Measurements from ENCODE around the gene TJP3.

Gene TJP3

GRCh38 chr19:3766520-3766919 lies 58.3 kb downstream of the TJP3 start:
- Histone ChIP-seq H3K9me3 (ENCODE audit: control insufficient read depth in 1 of 2, low read length in 2 of 2) (no peaks in the 10 kb centered on the region), H3K27me3 (ENCODE audit: low read depth, low read length) (no peaks in the 10 kb centered on the region), H3K27ac (ENCODE audit: low read length) (no peak overlapping the region), H3K36me3 (ENCODE audit: control insufficient read depth in 1 of 2, insufficient read depth in 2 of 2, low read length in 2 of 2) (peaks cover 14 to 42% of the 10 kb centered on the region in 2 donors), H3K4me1 (ENCODE audit: control insufficient read depth in 1 of 2, insufficient read depth in 2 of 2, low read length in 2 of 2) (peaks cover 3 to 12% of the 10 kb centered on the region in 2 donors), H3K4me3 (ENCODE audit: low read depth in 1 of 2, low read length in 2 of 2) (no peak overlapping the region)

GRCh38 chr19:3767050-3767449 lies 58.9 kb downstream of the TJP3 start:
- Histone ChIP-seq H3K27ac (ENCODE audit: low read length) (no peak overlapping the region), H3K4me1 (ENCODE audit: control insufficient read depth in 1 of 2, insufficient read depth in 2 of 2, low read length in 2 of 2) (peaks cover 0 to 7% of the 10 kb centered on the region in 2 donors), H3K27me3 (ENCODE audit: low read depth, low read length) (no peaks in the 10 kb centered on the region), H3K4me3 (ENCODE audit: low read depth in 1 of 2, low read length in 2 of 2) (no peak overlapping the region), H3K9me3 (ENCODE audit: control insufficient read depth in 1 of 2, low read length in 2 of 2) (no peaks in the 10 kb centered on the region), H3K36me3 (ENCODE audit: control insufficient read depth in 1 of 2, insufficient read depth in 2 of 2, low read length in 2 of 2) (peaks cover 14 to 42% of the 10 kb centered on the region in 2 donors)

DNA sequence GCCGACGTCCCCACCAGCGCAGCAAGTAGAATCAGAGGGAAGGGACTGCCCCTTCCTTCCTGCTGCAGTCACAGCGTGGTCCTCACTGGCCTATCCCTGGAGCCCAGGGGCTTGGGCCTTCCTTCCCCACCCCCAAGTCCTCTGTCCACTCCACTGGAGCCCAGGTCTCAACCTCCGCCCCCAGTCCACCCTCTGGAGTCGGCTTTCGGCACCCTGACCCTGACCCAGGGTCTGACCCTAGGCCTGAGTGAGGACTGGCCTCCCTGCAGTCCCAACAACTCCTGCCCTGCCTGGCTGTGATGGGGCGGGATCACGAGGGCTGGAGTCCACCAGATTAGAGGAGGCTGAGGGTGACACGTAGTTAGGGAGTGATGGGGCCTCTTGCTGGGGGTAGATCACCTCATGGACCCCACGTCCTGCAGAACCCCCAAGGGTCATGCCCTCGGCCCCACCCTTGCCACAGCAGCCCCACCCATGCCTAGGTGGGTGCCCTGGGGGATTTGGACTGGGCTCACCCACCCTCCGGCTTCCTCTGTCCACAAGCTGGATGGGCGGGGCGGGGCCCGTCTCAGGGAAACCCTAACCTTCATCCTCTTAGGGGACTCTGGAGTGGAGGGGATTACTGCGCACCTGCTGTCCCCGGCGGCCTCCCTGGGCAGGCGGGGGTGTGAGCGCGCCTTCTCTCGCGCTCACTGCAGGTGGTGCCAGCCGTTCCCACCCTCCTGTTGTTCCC lies 60.0 kb downstream of the TJP3 start:
- Histone ChIP-seq H3K27ac (ENCODE audit: low read length) (no peak overlapping the region), H3K4me1 (ENCODE audit: control insufficient read depth in 1 of 2, insufficient read depth in 2 of 2, low read length in 2 of 2) (peaks cover 0 to 4% of the 10 kb centered on the region in 2 donors), H3K4me3 (ENCODE audit: low read depth in 1 of 2, low read length in 2 of 2) (no peak overlapping the region), H3K9me3 (ENCODE audit: control insufficient read depth in 1 of 2, low read length in 2 of 2) (no peaks in the 10 kb centered on the region), H3K27me3 (ENCODE audit: low read depth, low read length) (no peaks in the 10 kb centered on the region), H3K36me3 (ENCODE audit: control insufficient read depth in 1 of 2, insufficient read depth in 2 of 2, low read length in 2 of 2) (peaks cover 14 to 42% of the 10 kb centered on the region in 2 donors)

- peaks cover 14 to 42% of the 10 kb centered on the region in 2 donors for H3K36me3 ChIP-seq (ENCODE audit: control insufficient read depth in 1 of 2, insufficient read depth in 2 of 2, low read length in 2 of 2)
- no peaks in the 10 kb centered on the region for H3K27me3 ChIP-seq (ENCODE audit: low read depth, low read length)
- H3K4me1 ChIP-seq (ENCODE audit: control insufficient read depth in 1 of 2, insufficient read depth in 2 of 2, low read length in 2 of 2) = no peaks in the 10 kb centered on the region
- H3K9me3 ChIP-seq (ENCODE audit: control insufficient read depth in 1 of 2, low read length in 2 of 2) = no peaks in the 10 kb centered on the region
- H3K4me3 ChIP-seq (ENCODE audit: low read depth in 1 of 2, low read length in 2 of 2) = no peak overlapping the region
- H3K27ac ChIP-seq (ENCODE audit: low read length) = no peak overlapping the region
Measured at GRCh38 chr19:3768748-3769099, 60.5 kb downstream of the TJP3 start.

DNA sequence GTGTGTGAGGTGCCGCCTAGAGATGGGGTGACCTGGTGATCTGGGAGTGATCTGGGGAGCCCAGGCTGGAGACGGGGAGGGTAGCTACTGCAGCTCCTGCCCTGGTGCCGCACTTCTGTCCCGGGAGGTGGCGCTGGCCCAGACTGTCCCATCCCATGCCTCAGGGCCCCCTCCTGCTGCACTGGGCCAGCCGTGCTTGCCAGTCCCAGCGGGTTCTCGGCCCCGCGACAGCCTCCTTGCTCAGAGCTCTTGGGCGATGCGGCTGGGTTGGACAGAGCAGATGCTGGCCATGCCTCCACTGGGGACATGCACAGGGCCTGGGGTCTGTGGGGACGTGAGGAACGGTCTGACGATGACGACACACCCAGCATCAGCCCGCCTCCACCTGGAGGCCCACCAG lies 61.3 kb downstream of the TJP3 start:
- no peaks in the 10 kb centered on the region for H3K9me3 ChIP-seq (ENCODE audit: control insufficient read depth in 1 of 2, low read length in 2 of 2)
- H3K4me1 ChIP-seq (ENCODE audit: control insufficient read depth in 1 of 2, insufficient read depth in 2 of 2, low read length in 2 of 2) = no peaks in the 10 kb centered on the region
- H3K27ac ChIP-seq (ENCODE audit: low read length) = no peak overlapping the region
- H3K27me3 ChIP-seq (ENCODE audit: low read depth, low read length) = no peaks in the 10 kb centered on the region
- H3K4me3 ChIP-seq (ENCODE audit: low read depth in 1 of 2, low read length in 2 of 2) = no peak overlapping the region
- peaks cover 14 to 42% of the 10 kb centered on the region in 2 donors for H3K36me3 ChIP-seq (ENCODE audit: control insufficient read depth in 1 of 2, insufficient read depth in 2 of 2, low read length in 2 of 2)

GRCh38 chr19:3770136-3770999 lies 62.2 kb downstream of the TJP3 start:
- no peaks in the 10 kb centered on the region for H3K27me3 ChIP-seq (ENCODE audit: low read depth, low read length)
- no peaks in the 10 kb centered on the region for H3K9me3 ChIP-seq (ENCODE audit: control insufficient read depth in 1 of 2, low read length in 2 of 2)
- H3K4me3 ChIP-seq (ENCODE audit: low read depth in 1 of 2, low read length in 2 of 2) = no peak overlapping the region
- no peaks in the 10 kb centered on the region for H3K4me1 ChIP-seq (ENCODE audit: control insufficient read depth in 1 of 2, insufficient read depth in 2 of 2, low read length in 2 of 2)
- peaks cover 9 to 37% of the 10 kb centered on the region in 2 donors for H3K36me3 ChIP-seq (ENCODE audit: control insufficient read depth in 1 of 2, insufficient read depth in 2 of 2, low read length in 2 of 2)
- no peak overlapping the region for H3K27ac ChIP-seq (ENCODE audit: low read length)

- Histone ChIP-seq H3K4me1 (ENCODE audit: control insufficient read depth in 1 of 2, insufficient read depth in 2 of 2, low read length in 2 of 2) (no peaks in the 10 kb centered on the region), H3K27me3 (ENCODE audit: low read depth, low read length) (no peaks in the 10 kb centered on the region), H3K4me3 (ENCODE audit: low read depth in 1 of 2, low read length in 2 of 2) (no peak overlapping the region), H3K36me3 (ENCODE audit: control insufficient read depth in 1 of 2, insufficient read depth in 2 of 2, low read length in 2 of 2) (peaks cover 9 to 36% of the 10 kb centered on the region in 2 donors), H3K9me3 (ENCODE audit: control insufficient read depth in 1 of 2, low read length in 2 of 2) (no peaks in the 10 kb centered on the region), H3K27ac (ENCODE audit: low read length) (no peak overlapping the region)
Measured at GRCh38 chr19:3771000-3771905, 63.1 kb downstream of the TJP3 start.

DNA sequence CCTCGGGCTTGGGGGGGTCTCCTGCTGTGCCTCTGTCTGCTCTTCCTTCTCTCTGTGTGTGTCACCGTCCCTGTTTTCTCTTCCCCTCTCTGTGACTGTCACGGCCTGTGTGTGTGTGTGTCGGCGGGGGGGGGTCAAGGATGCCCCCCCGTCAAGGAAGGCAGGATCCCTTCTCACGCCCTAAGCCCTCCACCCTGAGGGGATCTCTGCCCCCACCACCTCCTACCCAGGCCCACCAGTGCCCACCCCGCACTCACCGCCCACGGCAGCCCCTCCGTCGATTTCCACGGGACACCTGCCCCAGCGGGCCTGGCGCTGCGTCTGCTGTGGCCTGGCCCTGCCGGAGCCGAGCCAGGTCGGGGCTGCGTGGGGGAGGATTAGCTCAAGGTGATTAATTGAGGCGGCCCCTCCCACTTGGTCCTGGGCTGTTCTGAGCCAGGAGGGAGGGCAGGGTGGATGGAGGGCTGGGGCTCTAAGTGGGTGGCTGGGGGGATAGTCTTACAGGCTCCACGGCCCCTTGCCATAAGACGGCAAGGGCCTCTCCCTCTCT lies 63.8 kb downstream of the TJP3 start, which contains the start of gene RAX2:
RAX2 (minus strand) TSS at position 323 of the 550 bp plus-strand sequence. CDS start 486 bp downstream, outside the sequence.
- peaks cover 6 to 28% of the 10 kb centered on the region in 2 donors for H3K36me3 ChIP-seq (ENCODE audit: control insufficient read depth in 1 of 2, insufficient read depth in 2 of 2, low read length in 2 of 2)
- H3K27ac ChIP-seq (ENCODE audit: low read length) = no peak within 1 kb of the TSS
- H3K9me3 ChIP-seq (ENCODE audit: control insufficient read depth in 1 of 2, low read length in 2 of 2) = no peaks in the 10 kb centered on the region
- no peaks in the 10 kb centered on the region for H3K27me3 ChIP-seq (ENCODE audit: low read depth, low read length)
- no peak within 1 kb of the TSS for H3K4me3 ChIP-seq (ENCODE audit: low read depth in 1 of 2, low read length in 2 of 2)
- no peaks in the 10 kb centered on the region for H3K4me1 ChIP-seq (ENCODE audit: control insufficient read depth in 1 of 2, insufficient read depth in 2 of 2, low read length in 2 of 2)

DNA sequence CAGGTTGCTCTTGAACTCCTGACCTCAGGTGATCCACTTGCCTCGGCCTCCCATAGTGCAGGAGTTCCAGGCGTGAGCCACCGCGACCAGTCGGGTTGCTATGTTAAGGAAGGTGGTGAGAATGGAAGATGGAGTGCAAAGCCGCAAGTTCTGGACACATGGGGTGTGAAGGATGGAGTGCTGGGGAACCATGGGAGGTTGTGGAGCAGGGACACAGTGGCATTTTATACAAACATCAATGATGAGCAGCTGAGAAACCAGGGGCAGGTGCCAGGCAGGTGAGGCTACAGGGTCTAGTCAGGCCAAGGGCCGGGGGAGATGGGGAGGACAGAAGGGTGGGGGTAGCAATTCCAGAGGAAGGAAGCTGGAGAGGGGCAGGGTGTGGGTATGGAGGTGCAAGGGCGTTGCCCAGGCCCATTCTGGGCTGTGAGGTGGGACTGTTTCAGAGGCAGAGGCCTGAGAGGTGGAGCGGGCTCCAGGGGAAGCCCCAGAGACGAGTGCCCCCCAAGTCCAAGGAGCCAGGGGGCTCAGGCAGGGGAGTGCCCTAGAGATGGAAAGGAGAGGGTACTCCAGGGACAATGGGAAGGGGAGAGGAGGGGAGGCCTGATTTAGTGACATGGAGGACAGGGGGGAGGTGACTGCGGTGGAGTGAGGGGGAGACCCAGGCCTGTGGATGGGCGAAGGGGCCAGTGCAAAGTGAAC lies 65.8 kb downstream of the TJP3 start:
- Histone ChIP-seq H3K27ac (ENCODE audit: low read length) (no peak overlapping the region), H3K27me3 (ENCODE audit: low read depth, low read length) (no peaks in the 10 kb centered on the region), H3K4me1 (ENCODE audit: control insufficient read depth in 1 of 2, insufficient read depth in 2 of 2, low read length in 2 of 2) (no peaks in the 10 kb centered on the region)

DNA sequence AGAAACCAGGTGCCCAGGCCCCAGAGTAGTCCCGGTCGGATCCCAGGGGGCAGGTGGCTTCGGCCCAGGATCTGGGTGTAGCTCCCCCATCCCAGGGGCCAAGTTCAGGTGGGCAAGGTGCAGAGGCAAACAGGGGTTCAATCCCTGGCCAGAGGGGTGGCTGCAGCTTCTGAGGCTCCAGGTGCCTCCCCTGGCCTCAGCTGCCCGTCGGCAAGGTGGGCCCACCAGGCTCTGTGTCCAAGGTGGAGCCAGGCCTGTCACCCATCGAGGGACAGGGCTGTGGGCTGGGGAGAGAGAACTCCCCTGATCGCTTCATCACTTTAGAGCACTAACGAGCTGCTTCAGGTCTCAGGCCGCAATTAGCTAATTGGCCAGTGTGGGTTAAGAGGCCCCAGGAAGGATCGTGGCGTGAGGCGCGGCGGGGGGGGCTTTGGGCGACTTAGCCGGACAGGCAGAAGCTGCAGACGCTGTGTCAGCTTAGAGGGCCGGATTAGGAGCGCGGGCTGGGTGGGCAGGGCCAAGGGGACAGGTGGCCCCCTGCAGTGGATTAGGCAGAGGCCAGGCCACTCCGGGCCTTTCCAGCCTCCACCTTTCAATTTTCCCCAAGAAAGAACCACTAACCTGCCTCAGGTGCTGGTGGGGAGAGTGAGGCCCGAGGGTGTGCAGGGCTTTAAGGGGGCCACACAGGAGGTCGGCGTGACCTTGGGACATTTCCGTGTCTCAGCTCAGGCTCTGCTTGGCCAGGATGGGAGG lies 66.6 kb downstream of the TJP3 start:
- H3K36me3 ChIP-seq (ENCODE audit: control insufficient read depth in 1 of 2, insufficient read depth in 2 of 2, low read length in 2 of 2) = peaks cover 0 to 1% of the 10 kb centered on the region in 2 donors
- H3K4me1 ChIP-seq (ENCODE audit: control insufficient read depth in 1 of 2, insufficient read depth in 2 of 2, low read length in 2 of 2) = no peaks in the 10 kb centered on the region
- H3K27me3 ChIP-seq (ENCODE audit: low read depth, low read length) = no peaks in the 10 kb centered on the region
- H3K9me3 ChIP-seq (ENCODE audit: control insufficient read depth in 1 of 2, low read length in 2 of 2) = no peaks in the 10 kb centered on the region
- H3K27ac ChIP-seq (ENCODE audit: low read length) = no peak overlapping the region
- H3K4me3 ChIP-seq (ENCODE audit: low read depth in 1 of 2, low read length in 2 of 2) = no peak overlapping the region

More for the DNA sequence above, 65.8 kb downstream of the TJP3 start:
- Histone ChIP-seq H3K36me3 (ENCODE audit: control insufficient read depth in 1 of 2, insufficient read depth in 2 of 2, low read length in 2 of 2) (peaks cover 0 to 8% of the 10 kb centered on the region in 2 donors), H3K9me3 (ENCODE audit: control insufficient read depth in 1 of 2, low read length in 2 of 2) (no peaks in the 10 kb centered on the region), H3K4me3 (ENCODE audit: low read depth in 1 of 2, low read length in 2 of 2) (no peak overlapping the region)
